HCT116 (cell line): ENCODE measurements around the gene IRF2BP1. TPM values are rescaled to one million over a fixed set of nuclear protein-coding genes. Genes with fewer than 3 reads are reported as not detected.

Source experiments
- ATAC-seq: fragments of 200-7000 bp; cut with Tn5 transposase; 2 replicates; pipeline ENCODE4 v1.9.1; 2020; ENCODE audit warnings: mild to moderate bottlenecking, moderate library complexity
- BruUV-seq: library from RNA; stranded (reverse); fragments of 400-500 nt; replicated peaks from 2 replicates; lab custom pipeline; 2021; lab: Mats Ljungman, UMichigan
- CTCF ChIA-PET: fragments of 300-600 bp; sonication (Branson Sonifier 250); formaldehyde crosslinking; loops from one replicate; lab custom pipeline; 2021; ENCODE audit warnings: antibody characterized with exemption; lab: Charles Lee
- POLR2A ChIA-PET: fragments of 300-600, 350-600 bp; sonication (Branson Sonifier 250); formaldehyde crosslinking; loops from one replicate; lab custom pipeline; 2021; ENCODE audit warnings: antibody characterized with exemption; lab: Charles Lee
- RAD21 ChIA-PET, 2 experiments: fragments of 300-600 bp; sonication (Branson Sonifier 250); formaldehyde crosslinking; loops; one replicate each; lab custom pipeline; 2023; ENCODE audit warnings: low total read pairs in 2 of 2; ENCODE audit not compliant: uncharacterized antibody in 2 of 2, unreplicated experiment in 2 of 2, low non-redundant PET in 1 of 2; lab: Charles Lee
- DNase-seq: peaks from one replicate; pipeline ENCODE4 v3.0.0-alpha.2; 2010; ENCODE audit warnings: low read depth, low spot score
- H2AFZ ChIP-seq: fragments of 200-600 bp; shearing (Covaris generic), sonication (generic); 2 replicates; pipeline ENCODE4 v1.6.1; 2017; ENCODE audit warnings: low read depth, mixed run types, mixed read lengths, antibody characterized with exemption, low read length; ENCODE audit not compliant: poor library complexity, severe bottlenecking
- H3K27ac ChIP-seq: 2 replicates; pipeline ENCODE4 v1.5.1; 2012; ENCODE audit warnings: low read depth, low read length
- H3K27me3 ChIP-seq: fragments of 200-600 bp; sonication (generic); 2 replicates; pipeline ENCODE4 v1.6.1; 2016; ENCODE audit warnings: mixed run types, low read length, mixed read lengths; ENCODE audit not compliant: insufficient read depth
- H3K36me3 ChIP-seq, 2 experiments: fragments of 200-500 bp in 1 of 2; fragments of 200-600 bp in 1 of 2; sonication (Bioruptor generic) in 1 of 2; sonication (generic) in 1 of 2; 2 replicates each; pipeline versions ENCODE4 v1.5.1 to v1.6.1; 2014 to 2016; ENCODE audit warnings: low read length in 2 of 2, inconsistent platforms in 1 of 2, mixed read lengths in 1 of 2, mixed run types in 1 of 2; ENCODE audit not compliant: insufficient read depth in 2 of 2, control insufficient read depth in 1 of 2
- H3K4me1 ChIP-seq, 2 experiments: fragments of 200-600 bp in 1 of 2; sonication (generic) in 1 of 2; 2 replicates each; pipeline versions ENCODE4 v1.5.1 to v1.6.1; 2012 to 2017; ENCODE audit warnings: low read length in 2 of 2, inconsistent platforms in 1 of 2, mild to moderate bottlenecking in 1 of 2, mixed read lengths in 1 of 2, mixed run types in 1 of 2, moderate library complexity in 1 of 2; ENCODE audit not compliant: insufficient read depth in 2 of 2, control insufficient read depth in 1 of 2
- H3K4me2 ChIP-seq: fragments of 200-600 bp; sonication (generic); 2 replicates; pipeline ENCODE4 v1.6.1; 2017; ENCODE audit warnings: mixed run types, low read length, mixed read lengths
- H3K4me3 ChIP-seq, 2 experiments: fragments of 200-600 bp in 1 of 2; sonication (generic) in 1 of 2; replicated peaks in 1 of 2; 2 replicates each; pipeline ENCODE4 v1.5.1; 2011 to 2016; ENCODE audit warnings: low read length in 2 of 2, control low read depth in 1 of 2, low read depth in 1 of 2, mild to moderate bottlenecking in 1 of 2, mixed read lengths in 1 of 2, mixed run types in 1 of 2
- H3K79me2 ChIP-seq: fragments of 200-600 bp; sonication (generic); 2 replicates; pipeline ENCODE4 v1.6.1; 2017; ENCODE audit warnings: mild to moderate bottlenecking, mixed run types, low read length, moderate library complexity, mixed read lengths; ENCODE audit not compliant: insufficient read depth
- H3K9ac ChIP-seq: fragments of 200-600 bp; sonication (generic); 2 replicates; pipeline ENCODE4 v1.6.1; 2016; ENCODE audit warnings: low read length, mixed read lengths
- H3K9me2 ChIP-seq: fragments of 200-600 bp; sonication (generic), shearing (Covaris generic); 2 replicates; pipeline ENCODE4 v1.6.1; 2017; ENCODE audit warnings: mixed run types, mild to moderate bottlenecking, moderate library complexity; ENCODE audit not compliant: insufficient read depth
- H3K9me3 ChIP-seq, 2 experiments: fragments of 200-500 bp in 1 of 2; fragments of 200-600 bp in 1 of 2; sonication (Bioruptor generic) in 1 of 2; sonication (generic) in 1 of 2; 2 replicates each; pipeline ENCODE4 v1.6.1; 2014 to 2017; ENCODE audit warnings: low read length in 2 of 2, mixed read lengths in 2 of 2, inconsistent platforms in 1 of 2, low read depth in 1 of 2, mild to moderate bottlenecking in 1 of 2, mixed run types in 1 of 2, moderate library complexity in 1 of 2; ENCODE audit not compliant: control insufficient read depth in 1 of 2, insufficient read depth in 1 of 2
- H4K20me1 ChIP-seq: fragments of 200-600 bp; sonication (generic), shearing (Covaris generic); 2 replicates; pipeline ENCODE4 v1.6.1; 2017; ENCODE audit warnings: mixed run types, mild to moderate bottlenecking, moderate library complexity; ENCODE audit not compliant: insufficient read depth
- CBX3 ChIP-seq: IDR thresholded peaks from 2 replicates; pipeline ENCODE4 v1.6.1; 2012; ENCODE audit warnings: low read depth
- CEBPB ChIP-seq: IDR thresholded peaks from 2 replicates; pipeline ENCODE4 v1.6.1; 2012; ENCODE audit warnings: low read depth
- EGR1 ChIP-seq: IDR thresholded peaks from 2 replicates; pipeline ENCODE4 v1.6.1; 2012; ENCODE audit warnings: low read depth
- ELF1 ChIP-seq: IDR thresholded peaks from 2 replicates; pipeline ENCODE4 v1.6.1; 2012; ENCODE audit warnings: low read depth, borderline replicate concordance
- EZH2 ChIP-seq: fragments of 200-600 bp; sonication (generic); IDR thresholded peaks from 2 replicates; pipeline ENCODE4 v1.6.1; 2017; ENCODE audit warnings: antibody characterized with exemption, mixed run types
- EZH2phosphoT487 ChIP-seq: fragments of 200-600 bp; IDR thresholded peaks from 2 replicates; pipeline ENCODE4 v1.6.1; 2018; ENCODE audit warnings: antibody characterized with exemption, borderline replicate concordance
- FOSL1 ChIP-seq: IDR thresholded peaks from 2 replicates; pipeline ENCODE4 v1.6.1; 2012; ENCODE audit warnings: low read depth
- JUND ChIP-seq: IDR thresholded peaks from 2 replicates; pipeline ENCODE4 v1.6.1; 2012
- MAX ChIP-seq: IDR thresholded peaks from 2 replicates; pipeline ENCODE4 v1.6.1; 2012
- POLR2A ChIP-seq: IDR thresholded peaks from 2 replicates; pipeline ENCODE4 v1.7.0; 2011; ENCODE audit warnings: borderline replicate concordance; ENCODE audit not compliant: insufficient read depth, insufficient read length; ENCODE audit errors: extremely low read depth
- POLR2AphosphoS5 ChIP-seq: IDR thresholded peaks from 2 replicates; pipeline ENCODE4 v1.6.1; 2011; ENCODE audit warnings: mild to moderate bottlenecking, low read depth, low read length, moderate library complexity
- RAD21 ChIP-seq: IDR thresholded peaks from 2 replicates; pipeline ENCODE4 v1.6.1; 2012; ENCODE audit warnings: low read depth, mild to moderate bottlenecking
- SIN3A ChIP-seq: IDR thresholded peaks from 2 replicates; pipeline ENCODE4 v1.6.1; 2012; ENCODE audit warnings: low read depth
- SP1 ChIP-seq: IDR thresholded peaks from 2 replicates; pipeline ENCODE4 v1.6.1; 2012; ENCODE audit warnings: low read depth
- SRF ChIP-seq: IDR thresholded peaks from 2 replicates; pipeline ENCODE4 v1.6.1; 2012; ENCODE audit warnings: low read depth
- TCF7L2 ChIP-seq: IDR thresholded peaks from 2 replicates; pipeline ENCODE4 v1.7.0; 2011; ENCODE audit warnings: borderline replicate concordance, inconsistent platforms; ENCODE audit not compliant: insufficient read depth, insufficient read length; ENCODE audit errors: extremely low read depth
- YY1 ChIP-seq: IDR thresholded peaks from 2 replicates; pipeline ENCODE4 v1.6.1; 2011; ENCODE audit warnings: low read length, low read depth, moderate library complexity, mild to moderate bottlenecking; ENCODE audit not compliant: insufficient replicate concordance; ENCODE audit errors: extremely low read depth
- ZFX ChIP-seq: fragments of 450-650 bp; IDR thresholded peaks from 2 replicates; pipeline ENCODE4 v1.6.1; 2017
- ZNF274 ChIP-seq: fragments of 200-500 bp; sonication (Bioruptor generic); IDR thresholded peaks from 2 replicates; pipeline ENCODE4 v1.6.1; 2014; ENCODE audit warnings: mild to moderate bottlenecking, low read depth, low read length, inconsistent platforms
- intact Hi-C: fragments of 100-400 bp; cut with micrococcal nuclease; formaldehyde crosslinking; loops from 2 replicates; pipeline ENCODE4 v1.10.0; 2022
- total RNA-seq: library from RNA; stranded (reverse); gene quantifications from one replicate; pipeline ENCODE4 v1.2.1, GENCODE V29; 2021; ENCODE audit not compliant: unreplicated experiment
- TF ChIP-seq, protein P1 (sequence below), 3 experiments: fragments of 200-600 bp in 1 of 3; sonication (generic) in 1 of 3; IDR thresholded peaks in 2 of 3; conservative IDR thresholded peaks in 1 of 3; 2 replicates each; pipeline ENCODE4 v1.5.1; 2012 to 2017; ENCODE audit warnings: low read depth in 2 of 3, low read length in 2 of 3, antibody characterized with exemption in 1 of 3, borderline replicate concordance in 1 of 3, control low read depth in 1 of 3, mild to moderate bottlenecking in 1 of 3, mixed read lengths in 1 of 3, mixed run types in 1 of 3, moderate library complexity in 1 of 3; ENCODE audit not compliant: insufficient read depth in 1 of 3
- TF ChIP-seq, protein P2 (sequence below): IDR thresholded peaks from 2 replicates; pipeline ENCODE4 v1.6.1; 2011; ENCODE audit warnings: mild to moderate bottlenecking, low read length, moderate library complexity; ENCODE audit not compliant: insufficient replicate concordance; ENCODE audit errors: extremely low read depth
- TF ChIP-seq, protein P3 (sequence below): IDR thresholded peaks from 2 replicates; pipeline ENCODE4 v1.6.1; 2012

The IRF2BP1 gene
- total RNA-seq, 1 experiment from 2014 or later = 33.9 TPM

GRCh38 chr19:45862564-45863334 lies 23.2 kb downstream of the IRF2BP1 start, which contains the start of gene SYMPK:
SYMPK (minus strand) TSS chr19:45863147; CDS start chr19:45854495, 8,652 bp downstream.
- Histone ChIP-seq H3K9me3 (no peaks in the 10 kb centered on the region), H3K4me1 (peaks cover 11 to 35% of the 10 kb centered on the region in 2 experiments), H3K79me2 (peaks cover 50% of the 10 kb centered on the region), H2AFZ (peak within 1 kb of the TSS; percentile 29), H3K9ac (peak within 1 kb of the TSS; percentile 92), H3K9me2 (no peaks in the 10 kb centered on the region), H3K27me3 (no peaks in the 10 kb centered on the region), H3K36me3 (peaks cover 11 to 15% of the 10 kb centered on the region in 2 experiments; a peak in 3 of 4 replicates), H3K27ac (peak within 1 kb of the TSS; percentile 91), H4K20me1 (no peaks in the 10 kb centered on the region), H3K4me3 (peak within 1 kb of the TSS; percentile 91 to 93), H3K4me2 (peak within 1 kb of the TSS; percentile 81)
- intact Hi-C loops = loop anchor here (1.0 kb wide), 1 partner anchor 24 kb away; the partner anchor contains the start of gene IRF2BP1
- ChIA-PET CTCF (interaction anchor here (0.5 to 3.6 kb wide), 12 partner anchors 13 to 216 kb away, joined by 3 to 45 read pairs (median 6); partner anchors contain the start of genes IGFL4, IRF2BP1, MYPOP and SIX5), POLR2A (interaction anchor here (0.6 to 2.9 kb wide), 13 partner anchors 10 to 132 kb away, joined by 3 to 24 read pairs (median 3); partner anchors contain the start of genes CCDC61, IRF2BP1, MYPOP and NANOS2), RAD21 (interaction anchor here in 1 of 2 experiments (1.3 kb wide), 1 partner anchor 19 kb away, joined by 4 read pairs; no protein-coding TSS in a partner anchor)
- peak; percentile 96 for DNase-seq
- BruUV-seq = TSS peak; percentile 60
- peak; percentile 91 for ATAC-seq
- TF ChIP-seq RAD21 (no peak), ZFX (peak; percentile 9; the same call in 1 of the 2 replicates), ZNF274 (no peak), CBX3 (no peak), POLR2AphosphoS5 (peak; percentile 71), YY1 (peak; percentile 94), SP1 (peak; percentile 87), SIN3A (no peak; the same call in 1 of the 2 replicates), FOSL1 (no peak), MAX (peak; percentile 30), ELF1 (no peak; the same call in 1 of the 2 replicates), JUND (no peak), EGR1 (no peak), SRF (no peak), TCF7L2 (peak; percentile 78), EZH2 (no peak), POLR2A (peak; percentile 52), EZH2phosphoT487 (no peak), CEBPB (no peak)
- TF ChIP-seq, protein P1, sequence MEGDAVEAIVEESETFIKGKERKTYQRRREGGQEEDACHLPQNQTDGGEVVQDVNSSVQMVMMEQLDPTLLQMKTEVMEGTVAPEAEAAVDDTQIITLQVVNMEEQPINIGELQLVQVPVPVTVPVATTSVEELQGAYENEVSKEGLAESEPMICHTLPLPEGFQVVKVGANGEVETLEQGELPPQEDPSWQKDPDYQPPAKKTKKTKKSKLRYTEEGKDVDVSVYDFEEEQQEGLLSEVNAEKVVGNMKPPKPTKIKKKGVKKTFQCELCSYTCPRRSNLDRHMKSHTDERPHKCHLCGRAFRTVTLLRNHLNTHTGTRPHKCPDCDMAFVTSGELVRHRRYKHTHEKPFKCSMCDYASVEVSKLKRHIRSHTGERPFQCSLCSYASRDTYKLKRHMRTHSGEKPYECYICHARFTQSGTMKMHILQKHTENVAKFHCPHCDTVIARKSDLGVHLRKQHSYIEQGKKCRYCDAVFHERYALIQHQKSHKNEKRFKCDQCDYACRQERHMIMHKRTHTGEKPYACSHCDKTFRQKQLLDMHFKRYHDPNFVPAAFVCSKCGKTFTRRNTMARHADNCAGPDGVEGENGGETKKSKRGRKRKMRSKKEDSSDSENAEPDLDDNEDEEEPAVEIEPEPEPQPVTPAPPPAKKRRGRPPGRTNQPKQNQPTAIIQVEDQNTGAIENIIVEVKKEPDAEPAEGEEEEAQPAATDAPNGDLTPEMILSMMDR (IDR thresholded peaks at IDR 0.05 in 2 of 3, conservative IDR thresholded peaks at IDR 0.05 in 1 of 3; ENCODE audit: borderline replicate concordance in 1 of 3, insufficient read depth in 1 of 3, low read depth in 2 of 3, low read length in 2 of 3) = no peak
- TF ChIP-seq, protein P2, sequence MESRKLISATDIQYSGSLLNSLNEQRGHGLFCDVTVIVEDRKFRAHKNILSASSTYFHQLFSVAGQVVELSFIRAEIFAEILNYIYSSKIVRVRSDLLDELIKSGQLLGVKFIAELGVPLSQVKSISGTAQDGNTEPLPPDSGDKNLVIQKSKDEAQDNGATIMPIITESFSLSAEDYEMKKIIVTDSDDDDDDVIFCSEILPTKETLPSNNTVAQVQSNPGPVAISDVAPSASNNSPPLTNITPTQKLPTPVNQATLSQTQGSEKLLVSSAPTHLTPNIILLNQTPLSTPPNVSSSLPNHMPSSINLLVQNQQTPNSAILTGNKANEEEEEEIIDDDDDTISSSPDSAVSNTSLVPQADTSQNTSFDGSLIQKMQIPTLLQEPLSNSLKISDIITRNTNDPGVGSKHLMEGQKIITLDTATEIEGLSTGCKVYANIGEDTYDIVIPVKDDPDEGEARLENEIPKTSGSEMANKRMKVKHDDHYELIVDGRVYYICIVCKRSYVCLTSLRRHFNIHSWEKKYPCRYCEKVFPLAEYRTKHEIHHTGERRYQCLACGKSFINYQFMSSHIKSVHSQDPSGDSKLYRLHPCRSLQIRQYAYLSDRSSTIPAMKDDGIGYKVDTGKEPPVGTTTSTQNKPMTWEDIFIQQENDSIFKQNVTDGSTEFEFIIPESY = no peak
- TF ChIP-seq, protein P3, sequence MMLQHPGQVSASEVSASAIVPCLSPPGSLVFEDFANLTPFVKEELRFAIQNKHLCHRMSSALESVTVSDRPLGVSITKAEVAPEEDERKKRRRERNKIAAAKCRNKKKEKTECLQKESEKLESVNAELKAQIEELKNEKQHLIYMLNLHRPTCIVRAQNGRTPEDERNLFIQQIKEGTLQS = no peak
- TF ChIP-seq, all 23 proteins: peak for 7
